GM19193 (cell line): ENCODE results near the gene PHLDB2.

Experiments used
- POLR2A ChIP-seq: IDR thresholded peaks from 4 replicates; pipeline ENCODE4 v1.6.1; 2011; ENCODE audit not compliant: insufficient read depth, insufficient read length; ENCODE audit errors: extremely low read depth

PHLDB2 gene

DNA sequence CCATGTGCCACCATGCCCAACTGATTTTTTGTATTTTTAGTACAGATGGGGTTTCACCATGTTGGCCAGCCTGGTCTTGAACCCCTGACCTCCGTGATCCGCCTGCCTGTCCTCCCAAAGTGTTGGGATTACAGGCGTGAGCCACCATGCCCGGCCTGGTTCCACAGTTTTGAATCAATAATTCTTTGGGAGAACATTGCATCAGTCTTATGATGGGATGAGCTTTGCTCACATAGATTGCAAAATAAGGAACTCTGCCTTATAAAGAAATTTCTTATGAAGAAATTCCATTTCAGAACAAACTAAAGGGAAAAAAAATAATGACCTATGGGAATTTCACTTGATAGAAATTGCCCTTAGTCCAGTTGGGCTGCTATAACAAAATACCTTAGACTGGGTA lies 159.6 kb downstream of the PHLDB2 start:
- TF ChIP-seq POLR2A = no peak

DNA sequence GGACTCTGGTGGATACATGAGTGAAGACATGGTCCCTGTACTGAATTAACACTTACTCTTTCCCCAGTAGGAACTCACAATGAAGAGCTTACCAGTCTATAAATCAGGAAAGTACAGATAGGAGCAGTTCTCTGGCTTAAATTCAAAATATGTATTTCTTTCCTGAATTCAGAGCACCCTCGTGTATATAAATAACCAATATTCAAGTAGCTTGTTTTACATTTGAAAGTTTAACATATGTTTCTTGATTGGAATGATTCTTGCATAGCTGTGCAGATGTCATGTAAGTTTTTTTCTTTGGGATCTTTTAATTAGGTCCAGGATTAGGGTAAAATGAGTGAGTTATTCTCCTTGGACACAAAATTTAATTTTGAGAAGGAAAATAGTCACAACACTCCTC lies 160.7 kb downstream of the PHLDB2 start:
- TF ChIP-seq POLR2A = no peak

- TF ChIP-seq POLR2A = no peak
Measured at GRCh38 chr3:112020674-112021085, 161.6 kb downstream of the PHLDB2 start.
